ENCODE measurements around the gene IFNK.
"Not testable (repeated sequence)": the region's sequence is repeated elsewhere in the genome, so short reads cannot be mapped to it uniquely, and the experiment has no call there.

IFNK gene

DNA sequence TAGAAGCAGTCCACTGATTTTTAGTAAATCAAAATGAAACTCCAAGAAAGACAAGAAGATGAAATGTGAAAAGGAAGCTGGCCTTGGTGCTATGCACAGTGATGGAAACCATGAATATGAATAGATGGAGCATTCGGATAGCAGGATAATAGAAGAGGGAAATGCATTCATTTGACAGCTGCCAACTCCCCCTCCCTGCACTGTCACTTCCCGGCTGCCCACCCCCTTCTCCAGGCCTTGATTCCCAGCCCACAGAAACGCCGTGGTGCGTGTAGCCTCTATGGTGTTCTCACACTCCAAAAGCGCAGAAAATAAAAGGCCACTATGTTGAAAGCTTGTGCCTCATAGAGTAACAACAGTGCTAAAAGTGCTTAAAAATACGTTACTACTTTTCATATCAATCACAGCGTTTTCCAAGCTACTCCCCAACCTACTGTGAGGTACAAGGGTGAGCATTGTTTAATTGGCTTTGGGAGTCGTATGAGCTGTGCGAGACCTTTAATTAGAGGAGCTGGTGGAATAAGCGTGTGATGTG, 26.1 kb upstream of the IFNK start:
- Mint-ChIP-seq H3K4me1 (peaks cover 14% of the 10 kb centered on the region), H3K4me3 (no peak overlapping the region), H3K9me3 (peaks cover 10% of the 10 kb centered on the region), H3K27me3 (peaks cover 2% of the 10 kb centered on the region), H3K27ac (no peak overlapping the region), H3K36me3 (no peaks in the 10 kb centered on the region)
- no peak for DNase-seq
- CTCF ChIA-PET = no interaction called here

DNA sequence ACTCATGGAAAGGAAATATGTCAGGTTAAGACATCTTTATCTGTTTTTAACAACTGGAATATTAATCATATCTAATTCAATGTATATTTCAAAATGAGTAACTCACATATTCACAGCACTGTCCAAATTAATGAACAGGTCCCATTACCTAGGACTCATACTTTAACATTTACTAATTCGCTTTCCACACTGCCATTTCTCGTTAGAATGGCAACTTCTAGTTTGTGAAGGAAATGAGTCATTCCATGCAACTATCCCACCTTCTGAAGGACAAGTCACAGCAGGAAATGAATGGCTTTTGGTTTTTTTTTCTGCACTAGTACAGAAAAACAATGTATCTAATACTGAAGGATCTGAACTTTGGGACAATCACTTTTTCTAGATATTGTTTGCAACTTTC, 24.6 kb upstream of the IFNK start:
- H3K4me3 Mint-ChIP-seq = no peak overlapping the region
- peaks cover 5% of the 10 kb centered on the region for H3K9me3 Mint-ChIP-seq
- no peak overlapping the region for H3K27ac Mint-ChIP-seq
- no peaks in the 10 kb centered on the region for H3K27me3 Mint-ChIP-seq
- H3K36me3 Mint-ChIP-seq = no peaks in the 10 kb centered on the region
- CTCF ChIA-PET = no interaction called here
- H3K4me1 Mint-ChIP-seq = peaks cover 14% of the 10 kb centered on the region
- DNase-seq = no peak

DNA sequence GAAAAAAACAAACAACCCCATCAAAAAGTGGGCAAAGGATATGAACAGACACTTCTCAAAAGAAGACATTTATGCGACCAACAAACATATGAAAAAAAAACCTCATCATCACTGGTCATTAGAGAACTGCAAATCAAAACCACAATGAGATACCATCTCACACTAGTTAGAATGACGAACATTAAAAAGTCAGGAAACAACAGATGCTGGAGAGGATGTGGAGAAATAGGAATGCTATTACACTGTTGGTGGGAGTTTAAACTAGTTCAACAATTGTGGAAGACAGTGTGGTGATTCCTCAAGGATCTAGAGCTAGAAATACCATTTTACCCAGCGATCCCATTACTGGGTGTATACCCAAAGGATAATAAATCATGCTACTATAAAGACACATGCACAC, 23.2 kb upstream of the IFNK start:
- H3K27ac Mint-ChIP-seq, H3K27me3 Mint-ChIP-seq, H3K9me3 Mint-ChIP-seq, CTCF ChIA-PET, H3K36me3 Mint-ChIP-seq, DNase-seq, H3K4me3 Mint-ChIP-seq: not testable (repeated sequence)
- peaks cover 14% of the 10 kb centered on the region for H3K4me1 Mint-ChIP-seq

DNA sequence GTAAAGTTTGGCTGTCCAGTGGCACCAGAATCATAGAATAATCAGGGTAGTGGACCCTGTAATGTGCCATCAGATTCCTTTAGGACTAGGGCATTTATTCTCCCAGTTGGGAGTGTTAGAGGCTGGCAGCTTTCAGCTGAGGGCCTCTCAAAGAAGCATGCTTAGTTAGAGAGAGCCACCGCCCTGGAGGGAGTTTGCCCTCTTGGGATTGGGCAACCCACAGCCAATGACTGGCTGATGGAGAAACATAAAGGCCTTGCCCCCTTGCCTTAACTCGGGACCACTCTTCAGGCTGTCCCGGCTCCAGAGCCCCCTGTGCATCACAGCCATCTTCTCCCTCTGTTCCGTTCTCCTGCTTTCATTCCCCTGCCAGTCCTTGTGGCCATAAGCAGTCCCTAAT, 20.5 kb upstream of the IFNK start:
- H3K4me1 Mint-ChIP-seq = peaks cover 14% of the 10 kb centered on the region
- H3K36me3 Mint-ChIP-seq = no peaks in the 10 kb centered on the region
- no peak overlapping the region for H3K27ac Mint-ChIP-seq
- H3K4me3 Mint-ChIP-seq = no peak overlapping the region
- CTCF ChIA-PET = no interaction called here
- peaks cover 5% of the 10 kb centered on the region for H3K9me3 Mint-ChIP-seq
- no peaks in the 10 kb centered on the region for H3K27me3 Mint-ChIP-seq
- no peak for DNase-seq

DNA sequence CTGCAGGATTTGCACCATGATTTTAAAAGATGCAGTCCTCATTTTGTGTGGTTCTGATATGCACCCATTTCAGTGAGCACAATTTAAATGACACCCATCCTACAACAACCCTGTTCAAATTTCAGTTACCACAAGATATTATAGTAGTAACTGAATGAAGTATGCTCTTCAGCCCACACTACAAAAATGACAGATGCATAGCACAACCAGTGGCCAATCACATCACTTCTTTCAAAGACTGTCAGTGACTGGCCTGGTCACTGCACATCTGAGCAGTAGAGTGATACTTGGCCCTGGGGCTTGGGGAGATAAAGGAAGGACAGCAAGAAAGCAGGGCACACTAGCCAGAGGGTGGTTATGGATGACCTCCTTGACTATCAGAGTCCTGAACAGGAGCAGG, 19.8 kb upstream of the IFNK start:
- Mint-ChIP-seq H3K27ac (no peak overlapping the region), H3K27me3 (no peaks in the 10 kb centered on the region), H3K4me3 (no peak overlapping the region), H3K4me1 (peaks cover 11% of the 10 kb centered on the region), H3K9me3 (peaks cover 5% of the 10 kb centered on the region), H3K36me3 (no peaks in the 10 kb centered on the region)
- CTCF ChIA-PET = no interaction called here
- no peak for DNase-seq

DNA sequence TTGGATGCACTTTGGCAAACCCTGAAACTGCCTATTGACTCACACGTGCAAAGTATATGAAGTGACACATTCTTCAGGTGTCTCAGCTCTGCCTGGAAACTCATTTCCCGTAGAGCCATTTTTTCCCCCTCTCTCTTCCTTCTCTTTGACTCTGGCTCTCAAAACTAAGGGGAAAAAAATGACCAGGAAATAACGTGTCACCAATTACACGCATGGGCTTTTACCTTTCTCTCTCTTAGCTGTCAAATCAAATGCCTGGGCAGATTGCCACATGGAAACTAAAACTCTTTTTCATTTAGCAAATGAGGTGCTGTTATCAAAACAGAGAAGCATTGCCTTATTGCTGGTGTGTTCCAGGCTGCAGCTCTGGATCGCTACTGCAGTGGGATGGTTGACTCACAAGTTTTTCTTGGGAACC, 18.3 kb upstream of the IFNK start:
- CTCF ChIA-PET = interaction anchor here (0.9 kb wide), 1 partner anchor 24 kb away, joined by 3 read pairs; the partner anchor contains the start of gene MOB3B

DNA sequence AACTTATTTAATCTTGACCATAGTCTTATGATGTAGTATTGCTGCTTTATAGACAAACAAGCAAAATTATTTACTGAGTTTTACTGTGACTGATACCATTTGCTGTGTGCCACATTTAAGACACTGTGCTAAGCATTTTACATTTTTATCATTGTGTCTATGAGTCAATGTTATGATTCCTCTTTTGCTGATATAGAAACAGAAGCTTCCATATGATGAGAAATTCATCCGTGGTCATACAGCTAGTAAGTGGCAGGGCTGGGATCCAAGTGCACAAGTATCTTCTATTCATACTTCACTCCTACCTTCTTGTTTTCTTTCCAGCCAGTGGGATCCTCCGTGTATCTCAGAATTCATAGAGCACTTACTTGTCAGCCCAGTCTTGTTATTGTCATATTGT, 17.1 kb upstream of the IFNK start:
- CTCF ChIA-PET = interaction anchor here (1.7 kb wide), 1 partner anchor 174 kb away, joined by 4 read pairs; no protein-coding TSS in a partner anchor
- no peaks in the 10 kb centered on the region for H3K36me3 Mint-ChIP-seq
- H3K4me3 Mint-ChIP-seq = no peak overlapping the region
- peaks cover 4% of the 10 kb centered on the region for H3K27me3 Mint-ChIP-seq
- no peaks in the 10 kb centered on the region for H3K9me3 Mint-ChIP-seq
- no peaks in the 10 kb centered on the region for H3K4me1 Mint-ChIP-seq
- DNase-seq = no peak
- H3K27ac Mint-ChIP-seq = no peak overlapping the region

More for the DNA sequence above, 18.3 kb upstream of the IFNK start:
- no peak for DNase-seq
- peaks cover 3% of the 10 kb centered on the region for H3K27me3 Mint-ChIP-seq
- H3K4me1 Mint-ChIP-seq = peaks cover 2% of the 10 kb centered on the region
- no peaks in the 10 kb centered on the region for H3K36me3 Mint-ChIP-seq
- peaks cover 5% of the 10 kb centered on the region for H3K9me3 Mint-ChIP-seq
- H3K27ac Mint-ChIP-seq = no peak overlapping the region
- H3K4me3 Mint-ChIP-seq = no peak overlapping the region

DNA sequence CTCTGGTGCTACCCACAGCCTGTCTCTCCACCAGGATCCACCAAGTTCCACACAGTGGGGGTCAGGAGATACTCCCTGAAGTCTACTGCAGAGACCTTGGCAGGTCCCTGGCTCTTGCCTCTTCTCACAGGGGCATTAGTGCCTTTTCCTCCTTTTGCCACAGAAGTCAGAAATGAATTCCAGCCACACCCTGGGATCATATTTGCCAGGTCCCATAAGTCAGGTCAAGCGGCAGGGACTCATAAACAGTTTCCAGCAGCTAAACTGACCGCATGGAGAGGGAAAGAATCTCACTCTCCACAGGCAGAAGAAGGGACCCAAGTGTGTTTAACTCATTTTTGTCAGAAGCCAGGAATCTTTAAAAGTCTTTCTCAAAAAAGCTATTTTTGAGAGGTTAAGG, 13.3 kb upstream of the IFNK start:
- CTCF ChIA-PET = interaction anchor here (0.7 kb wide), 1 partner anchor 9 kb away, joined by 3 read pairs; no protein-coding TSS in a partner anchor

DNA sequence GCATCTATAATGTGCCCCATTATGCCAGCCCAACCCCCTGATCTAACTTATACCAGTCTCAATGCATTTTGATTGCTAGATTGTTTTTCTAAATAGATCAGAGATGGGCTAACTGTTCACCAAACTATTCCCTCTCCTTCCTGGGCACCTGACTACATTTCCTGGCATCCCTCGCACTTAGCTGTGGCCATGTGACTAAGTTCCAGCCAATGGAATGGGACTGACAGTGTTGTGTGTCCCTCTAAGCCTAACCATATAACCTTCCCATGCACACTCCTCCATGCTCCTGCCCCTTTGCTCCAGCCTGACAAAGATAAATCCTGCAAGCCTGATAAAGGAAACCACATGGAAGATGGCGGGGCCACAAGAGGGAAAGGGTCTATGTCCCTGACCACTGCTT, 12.3 kb upstream of the IFNK start:
- Mint-ChIP-seq H3K4me1 (no peaks in the 10 kb centered on the region), H3K27me3 (peaks cover 4% of the 10 kb centered on the region), H3K27ac (no peak overlapping the region), H3K9me3 (no peaks in the 10 kb centered on the region), H3K4me3 (no peak overlapping the region), H3K36me3 (no peaks in the 10 kb centered on the region)
- DNase-seq = no peak
- CTCF ChIA-PET = no interaction called here

More for the DNA sequence above, 13.3 kb upstream of the IFNK start:
- no peak for DNase-seq
- Mint-ChIP-seq H3K4me3 (no peak overlapping the region), H3K9me3 (no peaks in the 10 kb centered on the region), H3K4me1 (no peaks in the 10 kb centered on the region), H3K27me3 (peaks cover 4% of the 10 kb centered on the region), H3K27ac (no peak overlapping the region), H3K36me3 (no peaks in the 10 kb centered on the region)

DNA sequence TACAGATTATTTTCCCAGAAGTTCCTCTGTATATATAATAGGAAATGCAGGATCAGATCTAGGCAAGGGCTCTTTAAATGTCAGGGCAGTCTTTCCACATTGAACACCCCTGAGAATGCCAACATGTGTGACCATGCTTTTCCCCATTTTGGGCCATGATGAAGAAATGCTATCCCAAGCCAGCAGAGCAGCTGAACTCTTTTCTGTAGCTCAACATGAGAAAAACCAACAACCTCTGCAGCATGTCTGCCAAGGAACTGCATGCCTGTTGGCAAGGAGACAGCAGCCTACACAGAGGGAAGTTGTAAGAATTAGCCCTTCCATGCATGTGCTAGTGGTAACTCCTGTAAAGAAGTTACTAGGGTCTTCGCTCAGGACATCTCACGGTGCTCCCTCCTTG, 9.5 kb upstream of the IFNK start:
- no peaks in the 10 kb centered on the region for H3K9me3 Mint-ChIP-seq
- H3K4me1 Mint-ChIP-seq = no peaks in the 10 kb centered on the region
- CTCF ChIA-PET = interaction anchor here (1.6 kb wide), 1 partner anchor 15 kb away, joined by 4 read pairs; the partner anchor contains the start of gene MOB3B
- no peak overlapping the region for H3K4me3 Mint-ChIP-seq
- H3K27me3 Mint-ChIP-seq = peaks cover 4% of the 10 kb centered on the region
- no peaks in the 10 kb centered on the region for H3K36me3 Mint-ChIP-seq
- no peak for DNase-seq
- H3K27ac Mint-ChIP-seq = no peak overlapping the region

DNA sequence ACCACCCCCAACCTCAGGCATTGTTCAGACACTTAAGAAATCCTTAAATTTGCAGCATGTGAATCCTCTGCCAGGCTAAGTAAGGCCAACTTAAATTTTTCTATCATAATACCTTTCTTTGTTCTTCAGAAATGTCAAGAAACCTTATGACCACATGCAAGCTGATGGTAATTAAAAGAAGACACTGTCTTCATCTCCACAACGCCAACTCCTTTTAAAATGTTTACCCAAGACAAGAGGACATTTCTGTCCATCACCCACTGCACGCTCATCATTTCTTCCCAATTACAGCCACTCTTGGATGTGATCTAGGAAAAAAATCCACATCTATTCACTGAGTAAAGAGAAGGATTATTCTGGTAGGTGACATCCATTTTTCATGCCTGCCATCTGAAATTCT, 6.1 kb upstream of the IFNK start:
- H3K27ac Mint-ChIP-seq = no peak overlapping the region
- CTCF ChIA-PET = no interaction called here
- no peaks in the 10 kb centered on the region for H3K36me3 Mint-ChIP-seq
- DNase-seq = no peak
- H3K4me3 Mint-ChIP-seq = no peak overlapping the region
- H3K9me3 Mint-ChIP-seq = no peaks in the 10 kb centered on the region
- no peaks in the 10 kb centered on the region for H3K27me3 Mint-ChIP-seq
- no peaks in the 10 kb centered on the region for H3K4me1 Mint-ChIP-seq

DNA sequence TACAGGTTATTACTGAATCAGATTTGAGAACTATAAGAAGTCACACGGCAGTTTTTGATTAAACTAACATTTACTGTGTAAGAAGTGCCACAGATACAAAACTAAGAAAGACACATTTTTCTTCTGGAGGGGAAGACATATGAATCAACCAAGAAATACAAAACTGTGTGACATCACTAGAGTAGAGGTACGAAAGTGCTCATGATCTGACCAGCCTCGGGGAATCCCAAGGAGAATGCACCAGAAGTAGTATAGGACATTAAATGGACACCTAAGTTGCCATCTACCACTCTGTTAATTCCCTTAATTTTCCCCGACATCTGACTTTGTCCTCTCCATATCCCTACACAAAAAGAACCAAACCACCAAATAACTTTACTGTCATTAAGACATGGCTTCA, 5.3 kb upstream of the IFNK start:
- DNase-seq = no peak
- CTCF ChIA-PET = no interaction called here
- no peaks in the 10 kb centered on the region for H3K9me3 Mint-ChIP-seq
- no peak overlapping the region for H3K27ac Mint-ChIP-seq
- H3K27me3 Mint-ChIP-seq = no peaks in the 10 kb centered on the region
- H3K4me1 Mint-ChIP-seq = no peaks in the 10 kb centered on the region
- no peaks in the 10 kb centered on the region for H3K36me3 Mint-ChIP-seq
- no peak overlapping the region for H3K4me3 Mint-ChIP-seq

DNA sequence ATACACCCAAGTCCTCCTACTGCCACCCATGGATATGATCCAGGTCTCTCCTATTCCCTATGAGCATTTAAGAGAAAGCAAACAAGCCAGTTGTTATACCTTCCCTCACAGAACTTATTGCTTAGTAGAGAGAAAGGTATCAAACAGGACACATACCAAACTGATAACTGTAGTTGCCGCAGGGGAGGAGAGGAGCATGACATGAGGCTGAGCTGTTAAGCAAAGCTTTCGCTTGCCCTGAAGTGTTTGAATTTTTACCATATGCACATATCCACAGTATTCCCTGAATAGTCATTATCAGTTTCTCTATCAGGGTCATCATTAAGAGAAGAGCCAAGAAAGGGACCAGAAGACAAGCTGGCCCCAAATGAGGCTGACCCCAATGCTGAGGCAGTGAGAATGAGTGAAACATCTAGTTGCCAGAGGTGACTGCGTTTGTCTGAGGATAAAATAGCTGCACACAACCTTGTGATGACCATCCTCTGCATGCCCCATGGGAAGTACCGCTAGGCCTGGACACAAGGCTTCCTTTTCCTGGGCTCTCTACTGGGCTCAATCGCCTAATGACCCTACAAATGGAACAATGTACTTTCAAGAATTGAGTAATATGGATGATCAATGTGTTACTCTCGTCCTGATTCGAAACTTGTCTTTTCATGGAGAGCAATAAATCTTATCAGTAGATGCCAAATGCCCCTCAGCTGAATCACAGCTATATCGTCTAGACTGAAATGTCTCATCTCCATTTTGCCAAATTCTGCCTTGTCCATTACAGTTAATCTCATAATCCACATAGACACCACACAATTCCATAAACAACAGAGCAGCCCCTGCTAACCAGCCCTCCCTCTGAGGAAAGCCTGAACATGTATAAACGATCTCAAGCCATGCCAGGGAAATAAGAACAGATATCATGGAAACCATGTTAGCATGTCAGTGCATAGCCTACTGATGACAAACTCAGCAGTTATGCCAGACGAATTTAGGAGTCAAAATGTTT, 4.3 kb upstream of the IFNK start:
- no peaks in the 10 kb centered on the region for H3K36me3 Mint-ChIP-seq
- H3K27me3 Mint-ChIP-seq = peaks cover 1% of the 10 kb centered on the region
- H3K4me1 Mint-ChIP-seq = no peaks in the 10 kb centered on the region

DNA sequence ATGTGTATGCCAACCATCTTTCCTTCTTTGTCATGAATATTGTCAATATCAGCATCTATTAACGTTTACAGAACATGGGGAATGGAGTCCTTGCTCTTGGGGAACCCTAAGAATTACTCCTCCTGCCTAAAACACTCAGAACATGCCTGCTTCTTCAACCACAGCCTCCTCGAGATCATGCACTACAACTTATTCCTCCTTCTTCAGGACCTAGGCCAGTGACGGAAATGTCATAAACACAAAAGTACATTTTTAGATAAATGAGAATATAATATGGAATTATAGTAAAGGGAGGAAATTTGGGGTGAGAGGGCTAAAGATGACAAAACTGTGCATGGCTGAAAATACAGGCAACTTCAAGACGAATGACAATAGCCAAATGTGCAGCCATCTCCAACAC, 3.1 kb upstream of the IFNK start:
- Mint-ChIP-seq H3K27me3 (peaks cover 4% of the 10 kb centered on the region), H3K36me3 (no peaks in the 10 kb centered on the region), H3K27ac (no peak overlapping the region), H3K4me1 (no peaks in the 10 kb centered on the region), H3K9me3 (no peaks in the 10 kb centered on the region), H3K4me3 (no peak overlapping the region)
- CTCF ChIA-PET = no interaction called here
- no peak for DNase-seq

More for the DNA sequence above, 4.3 kb upstream of the IFNK start:
- Mint-ChIP-seq H3K4me3 (no peak overlapping the region), H3K27ac (no peak overlapping the region), H3K9me3 (no peaks in the 10 kb centered on the region)
- CTCF ChIA-PET = interaction anchor here (0.9 kb wide), 1 partner anchor 9 kb away, joined by 3 read pairs; no protein-coding TSS in a partner anchor
- no peak for DNase-seq

DNA sequence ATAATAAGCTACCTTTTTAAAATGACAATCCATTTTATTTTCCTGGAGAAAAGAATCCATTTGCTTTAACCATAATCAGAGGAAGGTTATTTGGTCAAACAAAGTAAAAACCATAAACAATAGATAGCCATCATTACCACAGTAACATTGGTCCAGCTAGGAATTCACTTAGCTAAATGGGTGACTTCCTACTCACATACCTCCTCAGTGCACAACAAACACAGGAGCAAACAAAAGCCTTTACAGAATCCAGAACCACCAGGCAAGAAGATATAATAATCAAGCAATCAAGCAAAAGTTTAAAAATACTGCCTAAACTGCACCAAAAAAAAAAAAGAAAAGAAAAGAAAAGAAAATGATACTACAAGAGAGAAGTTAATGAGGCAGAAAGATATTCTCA, 949 bp upstream of the IFNK start:
- Mint-ChIP-seq H3K27me3 (peaks cover 19% of the 10 kb centered on the region), H3K9me3 (no peaks in the 10 kb centered on the region), H3K4me3 (no peak overlapping the region), H3K4me1 (peaks cover 5% of the 10 kb centered on the region), H3K27ac (no peak overlapping the region), H3K36me3 (no peaks in the 10 kb centered on the region)
- CTCF ChIA-PET = no interaction called here
- no peak for DNase-seq

All from activated naive CD4-positive, alpha-beta T cell treated with anti-CD3 and anti-CD28 coated beads, Interleukin-2, amount 10 ng/mL, durations not matched to agents 7 days and 5 days (primary cell).